NCI-H345 (cell line): ENCODE results near the gene CEACAM21.

ENCODE experiments used
- DNase-seq: peaks from one replicate; lab custom pipeline; 2025; lab: John Stamatoyannopoulos, UW

Gene CEACAM21

GRCh38 chr19:41575998-41576397 is at the start of gene CEACAM21:
Gene CEACAM21, plus strand, starts transcription at chr19:41576166. Its CDS starts 109 bp downstream, at chr19:41576275.
- no peak for DNase-seq

- no peak for DNase-seq
Measured at GRCh38 chr19:41527089-41527488, 48.9 kb upstream of the CEACAM21 start.

- no peak for DNase-seq
Measured at GRCh38 chr19:41528106-41528505, 47.9 kb upstream of the CEACAM21 start.

GRCh38 chr19:41529484-41530183 is 46.3 kb upstream of the CEACAM21 start:
- no peak for DNase-seq

GRCh38 chr19:41530184-41530534 is 45.8 kb upstream of the CEACAM21 start:
- DNase-seq = no peak

- no peak for DNase-seq
Measured at GRCh38 chr19:41530761-41531301, 45.1 kb upstream of the CEACAM21 start.

- no peak for DNase-seq
Measured at GRCh38 chr19:41531438-41532311, 44.3 kb upstream of the CEACAM21 start.

GRCh38 chr19:41532526-41532925 is 43.4 kb upstream of the CEACAM21 start:
- no peak for DNase-seq

GRCh38 chr19:41533671-41534215 is 42.2 kb upstream of the CEACAM21 start:
- DNase-seq = no peak

GRCh38 chr19:41535029-41535622 is 40.8 kb upstream of the CEACAM21 start:
- no peak for DNase-seq

GRCh38 chr19:41537789-41538188 is 38.2 kb upstream of the CEACAM21 start:
- DNase-seq = no peak

- DNase-seq = no peak
Measured at GRCh38 chr19:41540041-41540695, 35.8 kb upstream of the CEACAM21 start.

GRCh38 chr19:41541990-41542584 is 33.9 kb upstream of the CEACAM21 start:
- DNase-seq = no peak

GRCh38 chr19:41542622-41543021 is 33.3 kb upstream of the CEACAM21 start:
- DNase-seq = no peak

- no peak for DNase-seq
Measured at GRCh38 chr19:41543582-41543981, 32.4 kb upstream of the CEACAM21 start.

- DNase-seq = no peak
Measured at GRCh38 chr19:41545547-41545946, 30.4 kb upstream of the CEACAM21 start.

- DNase-seq = no peak
Measured at GRCh38 chr19:41546386-41546789, 29.6 kb upstream of the CEACAM21 start.

- no peak for DNase-seq
Measured at GRCh38 chr19:41546961-41547360, 29.0 kb upstream of the CEACAM21 start.

- no peak for DNase-seq
Measured at GRCh38 chr19:41547569-41547968, 28.4 kb upstream of the CEACAM21 start.

GRCh38 chr19:41548047-41548446 is 27.9 kb upstream of the CEACAM21 start:
- DNase-seq = no peak

GRCh38 chr19:41548954-41549688 is 26.8 kb upstream of the CEACAM21 start:
- DNase-seq = no peak
